HG03521 (cell line): ENCODE measurements around the gene ODF2L.
"Not testable (repeated sequence)": the region's sequence is repeated elsewhere in the genome, so short reads cannot be mapped to it uniquely, and the experiment has no call there.

Source experiments
- ATAC-seq: cut with Tn5 transposase; IDR thresholded peaks from one replicate; pipeline ENCODE4 v1.9.1; 2021; ENCODE audit warnings: mild to moderate bottlenecking, moderate library complexity; ENCODE audit not compliant: unreplicated experiment

Gene ODF2L

DNA sequence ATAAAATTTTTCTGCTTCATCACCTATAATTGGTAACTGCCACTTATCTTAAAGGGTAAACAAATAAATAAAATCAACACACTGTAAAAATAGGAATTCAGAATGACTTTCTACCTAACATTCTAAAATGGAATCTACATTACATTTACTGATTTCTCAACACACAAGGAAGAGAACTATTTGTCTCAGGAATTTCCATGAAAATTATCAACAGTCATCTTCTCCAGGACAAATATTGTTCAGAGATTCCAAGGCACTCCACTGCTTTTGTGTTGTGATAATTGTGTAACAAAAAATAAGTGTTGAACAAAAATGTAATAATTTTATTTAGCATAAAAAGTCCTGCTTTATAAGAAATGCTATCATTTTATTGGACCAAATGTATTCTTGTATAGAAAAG is 7.3 kb downstream of the ODF2L start:
- ATAC-seq, result no peak

DNA sequence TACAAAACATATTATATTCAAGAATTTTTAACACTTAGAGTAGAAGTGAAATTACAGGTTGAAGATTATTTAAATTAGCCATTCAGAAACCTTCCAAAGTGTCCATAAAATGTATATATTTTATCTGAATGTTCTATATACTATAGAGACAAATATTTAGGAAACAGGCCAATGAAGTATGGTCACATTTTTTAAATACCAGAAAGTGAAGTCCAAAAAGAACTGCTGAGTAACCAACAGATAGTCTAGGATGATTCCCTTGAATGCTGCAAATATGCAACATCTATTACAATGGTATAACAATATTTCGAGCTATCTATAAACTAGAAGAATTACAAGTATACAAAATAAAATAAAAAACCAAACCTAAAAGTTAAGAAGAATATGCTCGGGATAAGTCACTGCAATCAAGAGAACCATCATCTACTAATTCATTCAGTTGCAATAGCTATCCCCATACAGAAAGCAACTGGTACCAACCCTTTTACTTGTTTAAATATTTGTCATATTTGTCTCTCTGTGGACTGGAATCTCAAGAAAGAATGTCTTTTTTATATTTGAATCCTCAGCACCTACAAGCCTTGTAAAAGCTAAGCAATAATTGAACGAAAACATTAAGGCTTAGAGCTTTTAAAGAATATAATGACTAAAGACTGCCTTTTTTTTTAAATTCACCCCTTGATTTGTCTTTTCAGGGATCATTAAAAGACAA is 8.1 kb downstream of the ODF2L start:
- ATAC-seq, result no peak

DNA sequence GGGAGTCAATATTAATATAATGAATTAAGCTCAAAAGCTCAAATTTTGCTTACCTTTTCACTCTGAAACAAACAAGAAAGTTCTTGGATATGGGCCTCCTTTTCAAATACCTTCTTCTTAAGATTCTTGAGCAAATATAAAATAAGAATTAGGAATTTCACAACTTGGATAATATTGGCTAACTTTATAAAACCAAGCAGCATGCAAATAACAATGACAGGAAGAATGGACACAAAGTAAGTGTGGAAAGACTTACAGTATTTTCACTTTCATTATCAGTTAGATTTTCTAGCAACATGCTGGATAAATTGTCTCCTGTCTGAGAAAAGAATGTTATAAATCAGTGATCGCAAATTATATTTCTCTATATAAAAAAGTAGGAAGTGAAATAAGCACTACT is 13.2 kb downstream of the ODF2L start:
- ATAC-seq, result no peak

DNA sequence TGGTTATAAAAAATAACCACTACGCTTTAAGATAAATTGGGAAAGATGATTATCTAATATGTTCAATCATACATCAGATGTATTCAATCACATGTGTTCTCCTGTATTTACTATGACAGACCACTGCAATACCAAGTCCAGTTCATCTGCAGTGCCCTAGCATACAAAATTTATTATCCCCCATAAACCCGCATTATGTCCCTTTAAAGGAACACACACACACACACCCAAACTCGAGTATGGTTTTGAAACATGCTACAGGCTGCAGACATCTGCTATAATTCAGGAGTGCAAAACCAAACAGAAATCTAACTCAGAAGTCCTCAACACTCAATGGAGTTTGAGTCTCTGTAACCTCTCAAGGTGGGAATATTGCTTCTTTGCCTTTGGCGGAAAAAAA is 14.9 kb downstream of the ODF2L start:
- no peak for ATAC-seq

DNA sequence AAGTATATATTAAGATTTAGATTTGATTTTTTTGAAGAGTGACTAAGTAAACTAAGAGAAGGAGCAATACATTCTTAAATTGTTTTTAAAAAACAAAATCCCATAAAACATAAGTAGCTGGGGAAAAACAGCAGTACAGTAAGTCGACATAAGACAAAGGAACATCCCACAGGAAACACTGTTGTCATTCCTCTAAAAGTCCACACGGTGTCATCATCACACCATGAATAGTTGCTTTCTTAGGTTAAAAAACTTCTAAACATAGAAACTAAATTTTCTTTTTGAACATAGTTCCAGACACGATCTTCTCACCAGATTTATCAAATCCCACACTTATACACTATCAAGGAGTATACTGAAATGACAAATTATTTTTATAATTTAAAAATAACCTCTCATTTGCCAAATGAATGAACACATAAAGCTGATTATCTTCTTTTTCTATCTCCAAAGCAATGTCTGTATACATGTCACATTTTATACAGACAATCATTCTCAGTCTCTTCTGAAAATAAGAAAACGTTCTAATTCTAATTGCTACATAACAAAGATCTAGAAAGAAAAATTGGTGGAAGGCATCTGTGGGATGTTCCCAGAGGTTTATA is 15.8 kb downstream of the ODF2L start:
- no peak for ATAC-seq

DNA sequence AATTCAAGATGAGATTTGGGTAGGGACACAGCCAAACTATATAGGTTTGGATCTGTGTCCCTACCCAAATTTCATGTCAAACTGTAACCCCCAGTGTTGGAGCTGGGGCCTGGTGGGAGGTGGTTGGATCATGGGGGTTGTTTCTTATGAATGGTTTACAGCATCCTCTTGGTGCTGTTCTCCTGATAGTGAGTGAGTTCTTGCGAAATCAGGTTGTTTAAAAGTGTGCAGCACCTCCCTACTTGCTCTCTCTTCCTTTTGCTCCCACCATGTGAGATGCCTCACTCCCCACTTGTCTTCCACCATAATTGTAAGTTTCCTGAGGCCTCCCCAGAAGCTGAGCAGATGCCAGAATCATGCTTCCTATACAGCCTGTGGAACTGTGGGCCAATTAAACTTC is 17.3 kb downstream of the ODF2L start:
- no peak for ATAC-seq

DNA sequence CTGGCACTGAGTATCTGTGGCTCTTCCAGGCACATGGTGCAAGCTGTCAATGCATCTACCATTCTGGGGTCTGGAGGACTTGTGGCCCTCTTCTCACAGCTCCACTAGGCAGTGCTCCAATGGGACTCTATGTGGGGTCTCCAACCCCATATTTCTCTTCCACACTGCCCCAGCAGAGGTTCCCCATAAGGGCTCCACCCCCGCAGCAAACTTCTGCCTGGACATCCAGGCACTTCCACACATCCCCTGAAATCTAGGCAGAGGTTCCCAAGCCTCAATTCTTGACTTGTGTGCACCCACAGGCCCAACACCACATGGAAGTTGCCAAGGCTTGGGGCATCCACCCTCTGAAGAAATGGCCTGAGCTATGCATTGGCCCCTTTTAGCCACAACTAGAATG is 18.8 kb downstream of the ODF2L start:
- ATAC-seq, result no peak

DNA sequence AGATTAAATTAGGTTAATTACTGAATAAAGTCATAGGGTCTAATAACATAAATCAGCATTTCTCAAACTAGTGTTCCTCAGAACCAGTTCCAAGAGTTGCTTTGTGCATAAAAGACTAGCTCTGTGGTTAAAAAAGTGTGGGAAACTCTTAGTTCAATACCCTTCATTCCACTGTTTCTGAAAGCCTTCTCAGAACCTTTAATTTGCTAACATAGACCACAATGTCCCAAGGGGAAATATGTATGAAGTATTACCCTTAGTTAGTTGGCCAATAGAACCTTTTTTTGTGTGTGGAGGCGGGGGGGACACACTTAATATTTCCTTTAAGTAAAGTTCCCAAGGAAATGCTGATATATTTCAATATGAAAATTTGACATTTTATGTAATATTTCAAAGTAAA is 20.4 kb downstream of the ODF2L start:
- ATAC-seq, result no peak

DNA sequence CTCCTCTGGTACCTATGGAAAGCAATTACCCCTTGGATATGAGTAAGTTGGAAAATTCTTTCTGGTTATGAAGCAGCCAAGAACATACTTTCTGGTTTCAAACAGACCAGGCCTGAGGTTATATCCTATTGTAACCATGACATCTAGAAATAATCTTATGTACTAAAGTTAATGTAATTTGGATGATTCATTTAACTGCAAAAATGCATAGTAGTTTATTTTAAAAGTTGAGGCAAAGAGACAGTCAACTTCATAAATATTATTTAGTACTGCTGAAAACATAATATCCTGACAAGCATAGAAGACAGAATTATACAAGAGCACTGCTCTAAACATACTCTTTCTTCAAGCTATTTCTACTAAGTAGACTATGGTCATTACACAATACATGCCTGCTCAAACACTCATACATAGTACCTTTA is 25.5 kb downstream of the ODF2L start:
- ATAC-seq, result no peak

DNA sequence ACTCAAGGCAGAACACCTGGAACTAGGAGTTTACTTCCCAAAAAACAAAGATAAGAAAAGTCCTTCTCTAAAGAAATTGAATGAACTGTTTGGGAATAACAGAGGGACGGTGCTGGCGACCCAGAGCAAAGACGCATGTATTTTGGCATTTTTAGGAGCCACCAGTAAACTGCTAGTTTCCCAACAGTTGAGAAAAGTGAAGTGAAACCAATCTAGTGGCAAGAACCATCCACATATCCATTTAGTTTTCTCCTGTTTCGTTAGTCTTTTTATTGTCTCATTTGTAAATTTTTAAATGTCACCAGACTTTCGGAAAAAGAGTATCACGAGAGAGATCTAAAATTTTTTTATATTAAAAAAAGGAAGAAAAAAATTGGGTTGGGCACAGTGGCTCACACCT is 30.2 kb downstream of the ODF2L start:
- no peak for ATAC-seq

DNA sequence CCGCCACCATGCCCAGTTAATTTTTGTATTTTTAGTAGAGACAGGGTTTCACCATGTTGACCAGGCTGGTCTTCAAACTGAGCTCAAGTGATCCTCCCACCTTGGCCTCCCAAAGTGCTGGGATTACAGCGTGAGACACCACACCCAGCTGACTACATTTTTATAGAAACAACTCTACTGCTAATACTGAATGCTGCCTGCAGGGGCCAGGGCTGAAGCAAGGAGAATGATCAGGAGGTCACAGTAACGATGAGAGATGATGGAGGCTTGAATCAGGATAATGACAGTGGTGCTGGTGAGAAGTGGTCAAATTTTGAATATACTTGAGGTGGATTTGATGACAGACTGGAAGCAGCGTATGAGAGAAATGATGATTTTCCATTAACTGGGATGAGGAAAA is 33.3 kb downstream of the ODF2L start:
- no peak for ATAC-seq

DNA sequence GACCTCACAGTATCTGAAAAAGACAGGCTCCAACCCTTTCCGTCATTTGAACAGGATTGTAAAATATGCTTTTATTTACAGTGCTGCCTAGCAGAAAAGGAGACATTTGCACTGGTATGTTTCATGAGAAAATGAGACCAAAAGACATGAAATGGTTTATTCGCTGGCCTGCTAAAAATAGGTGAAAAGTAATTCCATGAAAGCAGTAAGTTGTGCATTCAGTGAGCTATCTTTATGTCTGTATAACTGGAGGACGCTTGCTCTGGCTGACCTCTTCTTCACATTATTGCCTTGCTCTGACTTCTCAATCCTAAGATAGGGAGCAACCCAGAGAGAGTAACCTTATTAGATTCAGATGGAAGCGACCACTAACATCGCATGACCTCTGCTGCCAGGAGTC is 38.3 kb downstream of the ODF2L start:
- no peak for ATAC-seq

DNA sequence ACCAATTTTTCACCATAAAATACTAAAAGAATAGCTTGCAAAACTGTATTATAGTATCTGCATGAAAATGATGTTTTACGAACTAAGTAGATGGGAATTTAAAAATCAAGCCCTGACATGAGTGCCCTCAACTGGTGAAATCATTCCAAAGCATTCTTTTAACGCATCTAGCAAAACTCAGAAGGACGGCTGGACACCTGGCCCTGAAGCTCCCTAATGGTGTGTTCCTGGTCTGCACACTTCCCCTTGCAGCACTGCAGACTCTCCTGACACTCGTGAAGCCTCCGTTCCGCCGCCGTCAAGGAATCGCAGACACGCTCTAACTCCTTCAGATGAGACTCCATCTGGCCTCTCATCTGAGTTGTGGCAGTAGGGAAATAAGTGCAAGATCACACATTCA is 39.9 kb downstream of the ODF2L start:
- ATAC-seq, result no peak

DNA sequence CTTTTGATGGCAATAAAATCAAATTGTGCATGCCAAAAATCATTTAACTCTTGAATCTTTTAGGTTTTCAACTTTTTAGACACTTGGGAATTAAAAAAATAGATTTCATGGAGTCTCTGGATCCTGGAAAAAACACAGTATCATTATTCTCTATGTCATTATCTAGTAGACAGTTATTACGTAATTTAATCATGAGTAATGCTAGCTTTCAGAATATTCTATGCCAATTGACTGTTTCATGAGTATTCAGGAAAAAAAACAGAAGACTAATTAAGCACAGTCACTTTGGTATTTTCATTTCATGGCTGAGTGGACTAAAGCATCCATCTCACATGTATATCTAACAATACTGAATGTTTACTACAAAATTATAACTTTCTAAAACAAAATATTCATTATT is 44.0 kb downstream of the ODF2L start:
- no peak for ATAC-seq

DNA sequence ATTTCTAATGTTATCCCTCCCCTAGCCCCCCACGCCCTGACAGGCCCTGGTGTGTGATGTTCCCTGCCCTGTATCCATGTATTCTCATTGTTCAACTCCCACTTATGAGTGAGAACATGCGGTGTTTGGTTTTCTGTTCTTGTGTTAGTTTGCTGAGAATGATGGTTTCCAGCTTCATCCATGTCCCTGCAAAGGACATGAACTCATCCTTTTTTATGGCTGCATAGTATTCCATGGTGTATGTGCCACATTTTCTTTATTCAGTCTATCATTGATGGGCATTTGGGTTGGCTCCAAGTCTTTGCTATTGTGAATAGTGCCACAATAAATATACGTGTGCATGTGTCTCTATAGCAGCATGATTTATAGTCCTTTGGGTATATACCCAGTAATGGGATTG is 45.9 kb downstream of the ODF2L start:
- not testable (repeated sequence) for ATAC-seq

DNA sequence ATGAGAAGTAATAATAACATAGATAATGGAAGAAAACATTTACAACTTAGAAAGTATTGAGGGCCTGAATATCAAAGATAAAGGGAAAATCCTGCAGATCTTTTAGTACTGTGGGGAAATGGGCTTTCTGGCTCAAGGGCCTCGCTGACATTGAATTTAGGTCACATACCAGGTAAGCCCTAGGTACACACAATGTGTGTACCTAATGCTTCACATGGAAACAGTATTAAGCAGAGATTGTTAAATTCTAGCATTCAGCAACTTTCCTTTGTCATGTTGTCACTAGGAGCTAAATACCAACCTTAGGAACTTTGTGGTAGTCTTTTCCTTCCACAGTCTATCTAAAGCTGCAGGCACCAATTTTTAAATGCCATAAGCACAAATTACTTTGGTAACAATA is 49.7 kb downstream of the ODF2L start:
- ATAC-seq, result no peak

DNA sequence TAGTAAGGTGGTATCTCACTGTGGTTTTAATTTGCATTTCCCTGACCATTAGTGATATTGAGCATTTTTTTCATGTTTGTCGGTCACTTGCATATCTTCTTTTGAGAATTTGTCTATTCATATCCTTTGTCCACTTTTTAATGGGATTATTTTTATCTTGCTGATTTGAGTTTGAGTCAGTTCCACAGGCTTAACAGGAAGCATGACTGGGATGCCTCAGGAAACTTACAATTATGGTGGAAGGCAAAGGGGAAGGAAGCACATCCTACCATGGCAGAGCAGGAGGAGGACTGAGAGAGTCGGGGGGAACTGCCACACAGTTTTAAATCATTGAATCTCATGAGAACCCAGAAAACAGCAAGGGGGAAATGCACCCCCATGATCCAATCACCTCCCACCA is 51.1 kb downstream of the ODF2L start:
- ATAC-seq, result no peak

DNA sequence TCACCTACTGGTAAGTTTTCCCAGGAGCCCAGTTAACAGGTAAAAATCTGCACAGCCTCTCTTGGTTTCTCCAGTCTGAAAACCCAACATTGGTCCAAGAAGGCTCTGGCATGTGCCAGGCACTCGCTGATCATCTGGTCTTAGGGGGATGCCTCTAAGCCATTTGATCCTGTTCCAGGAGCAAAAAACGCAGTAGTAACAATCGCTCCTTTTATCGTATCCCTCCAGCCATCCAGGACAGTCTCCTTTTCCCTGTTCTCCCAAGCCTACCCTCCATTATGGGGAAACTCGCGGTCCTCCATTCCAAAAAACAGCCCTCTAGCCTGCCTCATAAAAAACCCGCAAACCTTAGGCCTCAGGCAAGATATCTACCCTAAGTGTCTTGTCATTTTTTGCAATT is 56.2 kb downstream of the ODF2L start:
- no peak for ATAC-seq

DNA sequence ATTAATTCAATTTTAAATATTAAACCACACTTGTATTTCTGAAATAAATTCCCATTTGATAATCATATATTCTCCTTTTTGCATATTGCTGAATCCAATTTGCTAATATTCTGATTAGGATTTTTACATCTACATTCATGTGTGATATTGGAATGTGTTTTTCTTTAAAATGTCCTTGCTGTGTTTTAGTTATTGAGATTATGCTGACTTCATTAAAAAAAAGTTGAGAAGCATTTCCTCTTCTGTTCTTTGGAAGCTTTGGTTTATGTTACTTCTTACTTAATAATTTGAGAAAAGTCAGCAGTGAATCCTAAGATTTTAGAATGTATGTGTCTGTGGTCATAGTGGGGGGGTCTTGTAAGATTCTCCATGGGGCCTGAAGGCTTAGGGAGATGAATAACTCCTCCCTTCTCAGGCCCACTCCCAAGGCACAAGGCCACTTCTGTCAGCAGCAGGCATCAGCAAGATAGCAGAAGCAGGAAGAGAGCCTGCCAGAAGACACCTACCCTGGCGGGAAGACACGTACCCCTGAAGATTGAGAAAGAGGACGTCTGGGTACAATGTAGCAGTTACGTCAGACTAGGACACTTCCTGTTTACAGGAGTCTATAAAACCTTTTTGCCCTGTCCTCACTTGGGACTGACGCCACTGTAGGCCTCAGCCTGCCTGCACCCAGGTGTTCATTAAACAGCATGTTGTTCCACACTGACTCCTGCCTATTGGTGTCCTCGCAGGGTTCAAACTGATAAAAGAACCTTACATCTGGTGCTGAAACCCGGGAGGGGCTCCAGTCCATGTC is 56.9 kb downstream of the ODF2L start:
- ATAC-seq, result no peak

DNA sequence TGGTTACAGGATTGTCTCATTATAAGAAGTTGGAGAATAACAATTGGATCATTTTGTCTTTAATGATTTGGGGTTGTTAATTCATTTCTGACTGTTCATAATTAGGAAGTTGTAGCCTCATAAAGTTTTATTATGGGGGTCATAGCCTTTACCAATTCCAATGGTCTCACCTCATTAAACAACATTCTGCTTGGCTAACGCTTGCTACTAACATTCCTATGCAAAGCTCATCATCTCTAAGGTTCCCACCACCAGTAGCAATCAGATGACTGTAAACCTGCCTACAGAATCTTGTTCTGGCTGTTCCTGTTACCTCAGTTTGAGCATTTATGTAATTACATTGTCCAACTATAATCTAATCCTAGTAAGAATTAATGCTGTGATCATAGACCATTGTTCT is 60.2 kb downstream of the ODF2L start:
- no peak for ATAC-seq

DNA sequence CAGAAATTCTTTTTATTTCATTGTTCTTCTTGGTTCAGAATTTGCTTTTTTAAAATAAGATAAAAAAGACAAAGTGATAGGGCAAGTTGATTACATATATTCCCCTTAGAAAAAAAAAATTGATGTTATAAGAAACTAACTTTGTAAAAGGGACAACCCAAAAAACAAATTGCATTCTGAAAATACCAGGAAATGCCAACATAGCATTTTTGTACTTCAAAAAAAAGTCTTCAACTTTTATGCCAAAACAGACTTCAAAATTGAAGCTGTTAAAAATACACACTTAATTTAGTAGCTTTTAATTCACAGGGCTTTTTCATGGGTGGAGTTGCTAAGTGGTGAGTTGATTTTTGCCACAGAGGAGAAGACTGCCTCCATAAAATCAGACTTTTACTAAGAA is 70.9 kb downstream of the ODF2L start:
- no peak for ATAC-seq

DNA sequence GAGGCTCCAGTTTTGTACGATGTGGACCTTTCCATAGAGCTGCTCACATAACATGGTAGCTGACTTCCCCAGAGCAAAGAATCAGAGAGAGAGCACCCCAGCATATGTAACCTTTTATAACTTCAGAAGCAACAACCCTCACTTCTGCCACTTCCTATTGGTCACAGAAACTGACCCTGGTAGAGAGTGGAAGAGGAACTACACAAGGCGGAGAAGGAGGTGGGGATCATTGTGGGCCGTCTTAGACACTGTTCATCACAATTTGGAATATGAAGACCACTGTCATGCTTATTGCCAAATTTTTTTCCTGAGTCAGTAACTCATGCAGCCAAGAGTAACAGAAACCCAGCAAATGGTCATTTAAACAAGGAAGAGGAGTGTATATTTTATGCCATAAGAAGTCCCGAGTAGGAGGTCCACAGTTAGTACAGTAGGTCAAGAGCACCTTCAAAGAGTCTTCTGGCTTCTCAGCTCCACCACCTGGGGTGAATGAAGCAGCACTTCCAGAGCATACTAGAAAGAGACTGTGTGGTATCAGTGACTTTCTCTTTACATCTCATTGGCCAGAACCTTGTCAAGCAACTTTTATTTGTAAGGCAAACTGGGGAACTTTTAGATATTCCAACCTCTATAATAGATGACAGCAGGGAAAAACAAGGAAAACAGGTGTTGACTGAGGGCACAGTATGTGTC is 71.8 kb downstream of the ODF2L start:
- ATAC-seq, result no peak
